HepG2 (cell line): Measurements from ENCODE around the gene MZF1. TPM values are rescaled to one million over a fixed set of nuclear protein-coding genes. Genes with fewer than 3 reads are reported as not detected.

Source experiments
- CHD2 ChIP-seq: IDR thresholded peaks from 2 replicates; pipeline ENCODE4 v1.6.1; 2011; ENCODE audit warnings: low read depth, low read length, improper control_type of control experiment
- HDAC1 ChIP-seq: sonication (generic); formaldehyde crosslinking; IDR thresholded peaks from 2 replicates; pipeline ENCODE4 v1.5.1; 2020; ENCODE audit warnings: mild to moderate bottlenecking, missing genetic modification reagents
- MTERF4 ChIP-seq: sonication (generic); formaldehyde crosslinking; IDR thresholded peaks from 2 replicates; pipeline ENCODE4 v1.8.0; 2023; ENCODE audit warnings: mild to moderate bottlenecking, missing genetic modification reagents
- SAP130 ChIP-seq: IDR thresholded peaks from 2 replicates; pipeline ENCODE4 v1.6.1; 2016; ENCODE audit warnings: low read depth
- ZBTB33 ChIP-seq: sonication (generic); formaldehyde crosslinking; IDR thresholded peaks from 2 replicates; pipeline ENCODE4 v1.4.0; 2020; ENCODE audit warnings: missing genetic modification reagents
- ZC3H4 ChIP-seq: sonication (generic); formaldehyde crosslinking; IDR thresholded peaks from 2 replicates; pipeline ENCODE4 v1.4.0; 2020; ENCODE audit warnings: missing genetic modification reagents, borderline replicate concordance
- ZFP91 ChIP-seq: sonication (generic); formaldehyde crosslinking; IDR thresholded peaks from 2 replicates; pipeline ENCODE4 v1.9.0; 2022; ENCODE audit warnings: missing genetic modification reagents, mild to moderate bottlenecking, borderline replicate concordance
- ZNF292 ChIP-seq: sonication (generic); formaldehyde crosslinking; IDR thresholded peaks from 2 replicates; pipeline ENCODE4 v1.8.1; 2022; ENCODE audit warnings: mild to moderate bottlenecking, low read depth, missing genetic modification reagents, borderline replicate concordance
- ZNF562 ChIP-seq: sonication (generic); formaldehyde crosslinking; IDR thresholded peaks from 2 replicates; pipeline ENCODE4 v1.8.0; 2022; ENCODE audit warnings: missing genetic modification reagents, borderline replicate concordance
- ZNF703 ChIP-seq: sonication (generic); formaldehyde crosslinking; IDR thresholded peaks from 2 replicates; pipeline ENCODE4 v1.5.1; 2020; ENCODE audit warnings: missing genetic modification reagents, mild to moderate bottlenecking, moderate library complexity, borderline replicate concordance
- ZNF761 ChIP-seq: sonication (generic); formaldehyde crosslinking; conservative IDR thresholded peaks from 2 replicates; pipeline ENCODE4 v1.4.0; 2020; ENCODE audit warnings: mild to moderate bottlenecking, missing genetic modification reagents
- polyA plus RNA-seq, 8 experiments: library from polyadenylated mRNA; depleted of rRNA in 3 of 8; stranded (reverse) in 7 of 8; unstranded in 1 of 8; fragments of >200 nt; fragmentation: Illumina TruSeq in 4 of 8; extraction: Trizol in 4 of 8; gene quantifications; 2 replicates each; pipeline versions ENCODE4 v1.2.1 to v1.2.3, GENCODE V29; 2011 to 2016; ENCODE audit warnings: low read depth in 4 of 8, missing spikeins in 1 of 8, mixed read lengths in 1 of 8; ENCODE audit not compliant: insufficient read depth in 1 of 8
- total RNA-seq, 5 experiments: library from RNA; depleted of rRNA; stranded (reverse); fragments of >200 nt; fragmentation: Illumina TruSeq; extraction: Trizol; gene quantifications; 2 replicates each; pipeline ENCODE4 v1.2.3, GENCODE V29; 2016; ENCODE audit warnings: low read depth in 1 of 5
- TF ChIP-seq, protein P1 (sequence below): sonication (generic); formaldehyde crosslinking; IDR thresholded peaks from 2 replicates; pipeline ENCODE4 v1.8.0; 2022; ENCODE audit warnings: mild to moderate bottlenecking, missing genetic modification reagents, borderline replicate concordance
- TF ChIP-seq, protein P2 (sequence below): IDR thresholded peaks from 2 replicates; pipeline ENCODE4 v1.6.1; 2016; ENCODE audit warnings: low read depth, control low read depth

MZF1 gene
- total and polyA plus RNA-seq, 2 of the 13 experiments (the other 11 are each of a cell fraction or from before 2014, with no cell fraction given): 3.1 to 8.1 TPM

- TF ChIP-seq ZNF761 (CRISPR knock-in tag) (no peak), ZNF703 (CRISPR knock-in tag) (no peak; the same call in 1 of the 2 replicates), ZNF292 (CRISPR knock-in tag) (no peak), ZC3H4 (CRISPR knock-in tag) (no peak), ZFP91 (CRISPR knock-in tag) (peak; percentile 13; the same call in 1 of the 2 replicates), CHD2 (no peak), MTERF4 (CRISPR knock-in tag) (no peak), ZNF562 (peak; percentile 61; the same call in 1 of the 2 replicates), HDAC1 (CRISPR knock-in tag) (peak; percentile 64; the same call in 1 of the 2 replicates), ZBTB33 (CRISPR knock-in tag) (no peak), SAP130 (CRISPR knock-in tag) (peak; percentile 65)
- TF ChIP-seq, protein P1, sequence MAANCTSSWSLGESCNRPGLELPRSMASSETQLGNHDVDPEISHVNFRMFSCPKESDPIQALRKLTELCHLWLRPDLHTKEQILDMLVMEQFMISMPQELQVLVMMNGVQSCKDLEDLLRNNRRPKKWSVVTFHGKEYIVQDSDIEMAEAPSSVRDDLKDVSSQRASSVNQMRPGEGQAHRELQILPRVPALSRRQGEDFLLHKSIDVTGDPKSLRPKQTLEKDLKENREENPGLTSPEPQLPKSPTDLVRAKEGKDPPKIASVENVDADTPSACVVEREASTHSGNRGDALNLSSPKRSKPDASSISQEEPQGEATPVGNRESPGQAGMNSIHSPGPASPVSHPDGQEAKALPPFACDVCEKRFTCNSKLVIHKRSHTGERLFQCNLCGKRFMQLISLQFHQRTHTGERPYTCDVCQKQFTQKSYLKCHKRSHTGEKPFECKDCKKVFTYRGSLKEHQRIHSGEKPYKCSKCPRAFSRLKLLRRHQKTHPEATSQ (CRISPR knock-in tag): no peak
- TF ChIP-seq, protein P2, sequence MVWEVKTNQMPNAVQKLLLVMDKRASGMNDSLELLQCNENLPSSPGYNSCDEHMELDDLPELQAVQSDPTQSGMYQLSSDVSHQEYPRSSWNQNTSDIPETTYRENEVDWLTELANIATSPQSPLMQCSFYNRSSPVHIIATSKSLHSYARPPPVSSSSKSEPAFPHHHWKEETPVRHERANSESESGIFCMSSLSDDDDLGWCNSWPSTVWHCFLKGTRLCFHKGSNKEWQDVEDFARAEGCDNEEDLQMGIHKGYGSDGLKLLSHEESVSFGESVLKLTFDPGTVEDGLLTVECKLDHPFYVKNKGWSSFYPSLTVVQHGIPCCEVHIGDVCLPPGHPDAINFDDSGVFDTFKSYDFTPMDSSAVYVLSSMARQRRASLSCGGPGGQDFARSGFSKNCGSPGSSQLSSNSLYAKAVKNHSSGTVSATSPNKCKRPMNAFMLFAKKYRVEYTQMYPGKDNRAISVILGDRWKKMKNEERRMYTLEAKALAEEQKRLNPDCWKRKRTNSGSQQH: no peak
Measured at GRCh38 chr19:58554494-58555368, 18.4 kb downstream of the MZF1 start, which contains the start of gene CHMP2A (continued).
